Osteocyte (in vitro differentiated cells): ENCODE data around the gene RSBN1. TPM values are rescaled to one million over a fixed set of nuclear protein-coding genes. Genes with fewer than 3 reads are reported as not detected.
A peak's percentile ranks its signal among the peaks of the same experiment; 100 is the strongest.
"Not testable (repeated sequence)": the region's sequence is repeated elsewhere in the genome, so short reads cannot be mapped to it uniquely, and the experiment has no call there.

Source experiments
- DNase-seq: peaks from one replicate; pipeline ENCODE4 v3.0.0; 2021; ENCODE audit warnings: mixed read lengths; ENCODE audit not compliant: unreplicated experiment; ENCODE audit errors: extremely low spot score
- H3K27ac Mint-ChIP-seq: one replicate; pipeline ENCODE4 v1.8.0; 2021; ENCODE audit warnings: mild to moderate bottlenecking, mixed read lengths; ENCODE audit not compliant: unreplicated experiment
- H3K27me3 Mint-ChIP-seq: one replicate; pipeline ENCODE4 v1.8.0; 2021; ENCODE audit warnings: mixed read lengths; ENCODE audit not compliant: unreplicated experiment
- H3K36me3 Mint-ChIP-seq: one replicate; pipeline ENCODE4 v1.8.0; 2021; ENCODE audit warnings: mixed read lengths; ENCODE audit not compliant: unreplicated experiment
- H3K4me1 Mint-ChIP-seq: one replicate; pipeline ENCODE4 v1.8.0; 2021; ENCODE audit warnings: mixed read lengths; ENCODE audit not compliant: unreplicated experiment
- H3K4me3 Mint-ChIP-seq: one replicate; pipeline ENCODE4 v1.8.0; 2021; ENCODE audit warnings: mild to moderate bottlenecking, moderate library complexity, mixed read lengths; ENCODE audit not compliant: unreplicated experiment
- H3K9me3 Mint-ChIP-seq: one replicate; pipeline ENCODE4 v1.8.0; 2021; ENCODE audit warnings: mixed read lengths; ENCODE audit not compliant: unreplicated experiment
- total RNA-seq: library from RNA; stranded (reverse); gene quantifications from 2 replicates; pipeline ENCODE4 v1.2.1, GENCODE V29; 2021
- TF ChIP-seq, protein P1 (sequence below): fragments of 200-600 bp; sonication (generic); IDR thresholded peaks from 2 replicates; pipeline ENCODE4 v1.5.0; 2021; ENCODE audit warnings: antibody characterized with exemption, mild to moderate bottlenecking, moderate library complexity

The RSBN1 gene
- total RNA-seq, 1 donor from 2014 or later: 17.0 TPM

GRCh38 chr1:113760102-113761080 is 51.9 kb downstream of the RSBN1 start:
- TF ChIP-seq, protein P1, sequence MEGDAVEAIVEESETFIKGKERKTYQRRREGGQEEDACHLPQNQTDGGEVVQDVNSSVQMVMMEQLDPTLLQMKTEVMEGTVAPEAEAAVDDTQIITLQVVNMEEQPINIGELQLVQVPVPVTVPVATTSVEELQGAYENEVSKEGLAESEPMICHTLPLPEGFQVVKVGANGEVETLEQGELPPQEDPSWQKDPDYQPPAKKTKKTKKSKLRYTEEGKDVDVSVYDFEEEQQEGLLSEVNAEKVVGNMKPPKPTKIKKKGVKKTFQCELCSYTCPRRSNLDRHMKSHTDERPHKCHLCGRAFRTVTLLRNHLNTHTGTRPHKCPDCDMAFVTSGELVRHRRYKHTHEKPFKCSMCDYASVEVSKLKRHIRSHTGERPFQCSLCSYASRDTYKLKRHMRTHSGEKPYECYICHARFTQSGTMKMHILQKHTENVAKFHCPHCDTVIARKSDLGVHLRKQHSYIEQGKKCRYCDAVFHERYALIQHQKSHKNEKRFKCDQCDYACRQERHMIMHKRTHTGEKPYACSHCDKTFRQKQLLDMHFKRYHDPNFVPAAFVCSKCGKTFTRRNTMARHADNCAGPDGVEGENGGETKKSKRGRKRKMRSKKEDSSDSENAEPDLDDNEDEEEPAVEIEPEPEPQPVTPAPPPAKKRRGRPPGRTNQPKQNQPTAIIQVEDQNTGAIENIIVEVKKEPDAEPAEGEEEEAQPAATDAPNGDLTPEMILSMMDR: no peak
- peak overlapping the region; percentile 98 for H3K27ac Mint-ChIP-seq
- peak overlapping the region; percentile 94 for H3K4me3 Mint-ChIP-seq
- H3K9me3 Mint-ChIP-seq: no peaks in the 10 kb centered on the region
- H3K4me1 Mint-ChIP-seq: peaks cover 27% of the 10 kb centered on the region
- peaks cover 7% of the 10 kb centered on the region for H3K36me3 Mint-ChIP-seq
- no peak for DNase-seq
- H3K27me3 Mint-ChIP-seq: no peaks in the 10 kb centered on the region

GRCh38 chr1:113759333-113760101 is 52.8 kb downstream of the RSBN1 start, which contains the start of gene PHTF1:
TSS of gene PHTF1 (minus strand) at chr1:113759486. CDS start at chr1:113758703, 783 bp downstream.
- H3K27me3 Mint-ChIP-seq: no peaks in the 10 kb centered on the region
- H3K4me1 Mint-ChIP-seq: peaks cover 26% of the 10 kb centered on the region
- peak within 1 kb of the TSS; percentile 94 for H3K4me3 Mint-ChIP-seq
- H3K9me3 Mint-ChIP-seq: no peaks in the 10 kb centered on the region
- DNase-seq: peak; percentile 92
- peaks cover 6% of the 10 kb centered on the region for H3K36me3 Mint-ChIP-seq
- H3K27ac Mint-ChIP-seq: peak within 1 kb of the TSS; percentile 98
- TF ChIP-seq, protein P1: no peak

- no peaks in the 10 kb centered on the region for H3K9me3 Mint-ChIP-seq
- H3K27ac Mint-ChIP-seq: peak overlapping the region; percentile 98
- TF ChIP-seq, protein P1: no peak
- H3K36me3 Mint-ChIP-seq: peaks cover 10% of the 10 kb centered on the region
- peak; percentile 87 for DNase-seq
- no peaks in the 10 kb centered on the region for H3K27me3 Mint-ChIP-seq
- peak overlapping the region; percentile 94 for H3K4me3 Mint-ChIP-seq
- H3K4me1 Mint-ChIP-seq: peaks cover 26% of the 10 kb centered on the region
Measured at GRCh38 chr1:113758631-113759332, 53.5 kb downstream of the RSBN1 start.

- H3K27ac Mint-ChIP-seq: no peak overlapping the region
- H3K36me3 Mint-ChIP-seq: peaks cover 12% of the 10 kb centered on the region
- TF ChIP-seq, protein P1: no peak
- no peaks in the 10 kb centered on the region for H3K9me3 Mint-ChIP-seq
- no peaks in the 10 kb centered on the region for H3K27me3 Mint-ChIP-seq
- H3K4me1 Mint-ChIP-seq: peaks cover 26% of the 10 kb centered on the region
- no peak overlapping the region for H3K4me3 Mint-ChIP-seq
- no peak for DNase-seq
Measured at GRCh38 chr1:113756461-113756860, 55.8 kb downstream of the RSBN1 start.

- H3K36me3 Mint-ChIP-seq: peaks cover 17% of the 10 kb centered on the region
- not testable (repeated sequence) for H3K27ac Mint-ChIP-seq, DNase-seq, H3K4me3 Mint-ChIP-seq, H3K27me3 Mint-ChIP-seq, H3K9me3 Mint-ChIP-seq
- peaks cover 22% of the 10 kb centered on the region for H3K4me1 Mint-ChIP-seq
Measured at GRCh38 chr1:113753333-113753732, 58.9 kb downstream of the RSBN1 start.
